Activated CD4-positive, alpha-beta T cell treated with anti-CD3 and anti-CD28 coated beads for 36 hours (primary cell): ENCODE results near the gene VEZF1. TPM values are rescaled to one million over a fixed set of nuclear protein-coding genes. Genes with fewer than 3 reads are reported as not detected.

Experiments used
- ATAC-seq: fragments of 200-7000 bp; cut with Tn5 transposase; one replicate; pipeline ENCODE4 v1.10.0; 2021; ENCODE audit warnings: mild to moderate bottlenecking, moderate library complexity
- CTCF ChIA-PET: fragments of 350-600 bp; sonication (Branson Sonifier 250); formaldehyde crosslinking; loops from one replicate; lab custom pipeline; 2021; ENCODE audit warnings: antibody characterized with exemption; lab: Charles Lee
- POLR2A ChIA-PET: fragments of 350-600 bp; sonication (Branson Sonifier 250); formaldehyde crosslinking; loops from one replicate; lab custom pipeline; 2021; ENCODE audit warnings: antibody characterized with exemption, inconsistent platforms; lab: Charles Lee
- DNase-seq: peaks from one replicate; pipeline ENCODE4 v3.0.0-alpha.2; 2020
- H3K27ac Mint-ChIP-seq: one replicate; pipeline ENCODE4 v1.8.0; 2021; ENCODE audit warnings: mixed read lengths
- H3K27me3 Mint-ChIP-seq: one replicate; pipeline ENCODE4 v1.8.0; 2021; ENCODE audit warnings: mixed read lengths
- H3K36me3 Mint-ChIP-seq: one replicate; pipeline ENCODE4 v1.8.0; 2021; ENCODE audit warnings: low read depth, mixed read lengths
- H3K4me1 Mint-ChIP-seq: one replicate; pipeline ENCODE4 v1.8.0; 2021; ENCODE audit warnings: mixed read lengths
- H3K4me3 Mint-ChIP-seq: one replicate; pipeline ENCODE4 v1.8.0; 2021; ENCODE audit warnings: mild to moderate bottlenecking, moderate library complexity, mixed read lengths
- H3K9me3 Mint-ChIP-seq: one replicate; pipeline ENCODE4 v1.8.0; 2021; ENCODE audit warnings: low read depth, mixed read lengths
- intact Hi-C, 2 experiments: fragments of 100-400 bp; cut with DNase I in 1 of 2; cut with micrococcal nuclease in 1 of 2; formaldehyde crosslinking; loops; one replicate each; pipeline versions ENCODE4 v1.14.2 to v1.15.1; 2022 to 2024; cut with DNase I, micrococcal nuclease
- total RNA-seq, 2 experiments: library from RNA; stranded (reverse); gene quantifications; one replicate each; pipeline ENCODE4 v1.2.3, GENCODE V29; 2021

The VEZF1 gene
- total RNA-seq, 2 experiments from 2014 or later, result 21.3 to 26.3 TPM

- Mint-ChIP-seq H3K4me1 (peaks cover 24% of the 10 kb centered on the region), H3K9me3 (no peaks in the 10 kb centered on the region), H3K36me3 (no peaks in the 10 kb centered on the region), H3K4me3 (no peak overlapping the region), H3K27me3 (peaks cover 14% of the 10 kb centered on the region), H3K27ac (no peak overlapping the region)
- ChIA-PET CTCF (interaction anchor here (0.6 to 1.2 kb wide), 4 partner anchors 38 to 130 kb away, joined by 3 to 5 read pairs (median 3); no protein-coding TSS in a partner anchor), POLR2A (no interaction called here)
- intact Hi-C loops, result no loop called here
- DNase-seq (no peak), ATAC-seq (no peak)
Measured at GRCh38 chr17:57941384-57942370, 46.4 kb downstream of the VEZF1 start.

- no peak overlapping the region for H3K27ac Mint-ChIP-seq
- ChIA-PET CTCF (interaction anchor here (0.6 to 1.2 kb wide), 4 partner anchors 37 to 196 kb away, joined by 3 to 5 read pairs (median 4); no protein-coding TSS in a partner anchor), POLR2A (interaction anchor here (0.6 kb wide), 1 partner anchor 41 kb away, joined by 12 read pairs; no protein-coding TSS in a partner anchor)
- H3K4me3 Mint-ChIP-seq, result no peak overlapping the region
- intact Hi-C loops, result no loop called here
- H3K9me3 Mint-ChIP-seq, result no peaks in the 10 kb centered on the region
- H3K4me1 Mint-ChIP-seq, result peaks cover 21% of the 10 kb centered on the region
- ATAC-seq (peak; percentile 72), DNase-seq (peak; percentile 52)
- H3K27me3 Mint-ChIP-seq, result peaks cover 13% of the 10 kb centered on the region
- no peaks in the 10 kb centered on the region for H3K36me3 Mint-ChIP-seq
Measured at GRCh38 chr17:57940653-57941329, 47.3 kb downstream of the VEZF1 start.

DNA sequence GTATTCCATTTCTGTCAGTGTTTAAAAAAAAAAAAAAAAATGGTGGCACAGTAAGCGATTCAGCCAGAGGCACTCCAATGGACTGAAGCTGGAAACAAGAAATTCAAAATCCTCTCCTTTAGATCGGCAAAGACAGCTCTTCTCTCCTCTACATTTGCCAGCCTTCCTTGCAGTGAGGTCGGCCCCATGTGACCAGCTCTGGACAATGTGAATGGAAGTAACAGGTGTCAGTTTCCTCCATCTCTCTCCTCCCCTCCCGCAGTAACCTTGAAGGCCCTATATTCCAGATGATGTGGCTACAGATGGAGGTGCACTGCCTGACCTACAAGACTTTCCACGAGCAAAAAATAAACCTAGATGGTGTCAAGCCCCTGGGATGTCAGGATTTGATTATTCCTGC, 47.8 kb downstream of the VEZF1 start:
- Mint-ChIP-seq H3K4me1 (peaks cover 21% of the 10 kb centered on the region), H3K4me3 (no peak overlapping the region), H3K27ac (no peak overlapping the region), H3K27me3 (peaks cover 13% of the 10 kb centered on the region), H3K9me3 (no peaks in the 10 kb centered on the region), H3K36me3 (no peaks in the 10 kb centered on the region)
- POLR2A ChIA-PET, result interaction anchor here (0.6 kb wide), 2 partner anchors 40 to 68 kb away, joined by 3 to 12 read pairs; no protein-coding TSS in a partner anchor
- intact Hi-C loops, result no loop called here
- DNase-seq (no peak), ATAC-seq (no peak)
- CTCF ChIA-PET, result interaction anchor here (0.6 to 1.2 kb wide), 5 partner anchors 16 to 197 kb away, joined by 3 to 5 read pairs (median 4); no protein-coding TSS in a partner anchor

DNA sequence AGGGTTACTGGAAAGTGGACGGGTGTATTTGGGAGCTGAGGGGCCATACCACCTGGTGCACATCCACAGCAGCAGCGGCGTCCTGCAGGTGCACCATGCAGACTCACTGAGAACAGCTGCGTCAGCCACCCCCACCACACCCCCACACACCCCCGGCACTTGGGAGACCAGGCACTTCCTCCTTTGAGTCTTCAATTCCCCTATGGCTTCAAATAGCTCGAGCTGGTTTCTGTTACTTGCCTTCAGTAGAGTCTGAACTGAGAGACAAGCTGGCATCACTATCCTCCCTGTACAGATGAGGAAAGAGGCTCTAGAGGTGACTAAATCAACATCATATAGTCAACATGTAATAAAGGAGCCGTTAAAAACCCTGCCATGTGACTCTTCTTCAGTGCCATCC, 48.3 kb downstream of the VEZF1 start:
- ATAC-seq (peak; percentile 52), DNase-seq (peak; percentile 27)
- peaks cover 13% of the 10 kb centered on the region for H3K27me3 Mint-ChIP-seq
- H3K4me3 Mint-ChIP-seq, result no peak overlapping the region
- CTCF ChIA-PET, result interaction anchor here (0.6 to 1.0 kb wide), 6 partner anchors 16 to 541 kb away, joined by 3 to 5 read pairs (median 4); no protein-coding TSS in a partner anchor
- no peak overlapping the region for H3K27ac Mint-ChIP-seq
- no peaks in the 10 kb centered on the region for H3K9me3 Mint-ChIP-seq
- POLR2A ChIA-PET, result interaction anchor here (0.6 kb wide), 3 partner anchors 27 to 69 kb away, joined by 3 to 12 read pairs (median 3); no protein-coding TSS in a partner anchor
- no peaks in the 10 kb centered on the region for H3K36me3 Mint-ChIP-seq
- intact Hi-C loops, result no loop called here
- peaks cover 21% of the 10 kb centered on the region for H3K4me1 Mint-ChIP-seq

GRCh38 chr17:57938061-57938502, 50.0 kb downstream of the VEZF1 start:
- Mint-ChIP-seq H3K27me3 (peaks cover 7% of the 10 kb centered on the region), H3K4me3 (no peak overlapping the region), H3K36me3 (no peaks in the 10 kb centered on the region), H3K27ac (no peak overlapping the region), H3K9me3 (no peaks in the 10 kb centered on the region), H3K4me1 (peaks cover 21% of the 10 kb centered on the region)
- CTCF ChIA-PET, result interaction anchor here (1.0 to 1.9 kb wide), 3 partner anchors 9 to 17 kb away, joined by 3 to 7 read pairs (median 5); partner anchors contain the start of gene CUEDC1
- no peak for DNase-seq
- no peak for ATAC-seq
- POLR2A ChIA-PET, result interaction anchor here (1.2 kb wide), 1 partner anchor 61 kb away, joined by 3 read pairs; no protein-coding TSS in a partner anchor
- intact Hi-C loops, result no loop called here

DNA sequence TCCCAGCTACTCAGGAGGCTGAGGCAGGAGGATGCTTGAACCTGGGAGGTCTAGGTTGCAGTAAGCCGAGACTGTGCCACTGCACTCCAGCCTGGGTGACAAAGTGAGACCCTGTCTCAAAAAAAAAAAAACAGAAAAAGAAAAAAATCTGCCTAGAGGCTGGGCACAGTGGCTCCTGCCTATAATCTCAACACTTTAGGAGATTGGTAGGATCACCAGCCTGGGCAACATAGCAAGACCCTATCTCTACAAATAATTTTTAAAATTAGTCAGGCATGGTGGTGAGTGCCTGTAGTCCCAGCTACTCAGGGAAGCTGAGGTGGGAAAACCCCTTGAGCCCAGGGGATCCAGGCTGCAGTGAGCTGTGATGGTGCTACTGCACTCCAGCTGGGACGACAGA, 50.6 kb downstream of the VEZF1 start:
- no peak overlapping the region for H3K4me3 Mint-ChIP-seq
- H3K9me3 Mint-ChIP-seq, result no peaks in the 10 kb centered on the region
- CTCF ChIA-PET, result interaction anchor here (1.0 to 1.9 kb wide), 2 partner anchors 9 to 13 kb away, joined by 3 to 5 read pairs; no protein-coding TSS in a partner anchor
- H3K27ac Mint-ChIP-seq, result no peak overlapping the region
- no peak for ATAC-seq
- DNase-seq, result no peak
- intact Hi-C loops, result no loop called here
- peaks cover 7% of the 10 kb centered on the region for H3K27me3 Mint-ChIP-seq
- no peaks in the 10 kb centered on the region for H3K36me3 Mint-ChIP-seq
- POLR2A ChIA-PET, result no interaction called here
- H3K4me1 Mint-ChIP-seq, result peaks cover 21% of the 10 kb centered on the region

DNA sequence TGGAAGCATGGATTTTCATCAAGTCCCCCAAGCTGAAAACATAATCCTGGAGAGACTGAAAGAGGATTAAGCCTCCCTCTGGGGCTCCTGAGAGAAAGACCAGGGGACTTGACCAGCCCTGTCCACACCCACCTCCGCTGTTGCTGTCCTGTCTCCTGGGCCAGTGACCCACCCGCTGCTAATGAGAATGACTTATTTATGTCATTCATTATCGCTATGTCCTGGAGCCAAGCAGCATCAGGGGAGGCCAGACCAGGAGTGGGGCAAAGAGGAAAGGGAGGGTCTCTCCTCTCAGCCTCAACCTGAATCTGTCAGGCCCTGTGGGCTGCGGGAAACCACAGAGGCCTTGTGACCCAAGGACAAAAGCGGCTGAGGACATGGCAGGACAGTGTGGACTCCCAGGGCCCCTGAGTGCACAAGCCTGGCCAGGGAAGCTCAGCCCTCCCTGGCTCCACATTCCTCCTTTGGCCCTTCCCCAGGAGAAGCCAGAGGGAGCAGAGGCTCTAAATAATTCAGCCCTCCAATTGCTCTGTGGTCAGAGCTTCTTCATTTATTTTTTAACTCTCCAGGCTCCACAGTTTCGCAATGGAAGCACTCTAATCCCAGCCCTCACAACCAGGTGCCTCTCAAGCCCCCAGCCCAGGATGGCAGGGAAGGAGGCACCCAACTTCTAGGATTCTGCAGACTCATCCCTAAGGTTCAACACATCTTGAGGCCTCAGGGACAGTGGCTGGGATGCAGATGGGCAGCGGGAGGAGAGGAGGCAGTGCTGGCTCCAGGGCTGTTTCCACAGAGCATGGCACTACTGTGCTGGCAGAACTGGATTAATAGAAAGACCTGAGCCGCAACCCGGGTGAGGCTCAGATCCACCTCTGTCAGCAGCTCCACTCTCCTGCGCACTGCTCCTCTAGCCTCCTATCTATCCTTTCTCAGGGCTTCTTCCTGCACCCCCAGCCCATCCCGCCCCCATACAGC, 51.9 kb downstream of the VEZF1 start:
- CTCF ChIA-PET, result interaction anchor here (0.5 to 1.9 kb wide), 3 partner anchors 63 to 693 kb away, joined by 3 to 6 read pairs (median 3); no protein-coding TSS in a partner anchor
- ATAC-seq (no peak), DNase-seq (no peak)
- POLR2A ChIA-PET, result no interaction called here
- H3K36me3 Mint-ChIP-seq, result no peaks in the 10 kb centered on the region
- H3K4me1 Mint-ChIP-seq, result peaks cover 16% of the 10 kb centered on the region
- intact Hi-C loops, result no loop called here
- no peak overlapping the region for H3K27ac Mint-ChIP-seq
- no peaks in the 10 kb centered on the region for H3K9me3 Mint-ChIP-seq
- no peak overlapping the region for H3K4me3 Mint-ChIP-seq
- peaks cover 7% of the 10 kb centered on the region for H3K27me3 Mint-ChIP-seq

DNA sequence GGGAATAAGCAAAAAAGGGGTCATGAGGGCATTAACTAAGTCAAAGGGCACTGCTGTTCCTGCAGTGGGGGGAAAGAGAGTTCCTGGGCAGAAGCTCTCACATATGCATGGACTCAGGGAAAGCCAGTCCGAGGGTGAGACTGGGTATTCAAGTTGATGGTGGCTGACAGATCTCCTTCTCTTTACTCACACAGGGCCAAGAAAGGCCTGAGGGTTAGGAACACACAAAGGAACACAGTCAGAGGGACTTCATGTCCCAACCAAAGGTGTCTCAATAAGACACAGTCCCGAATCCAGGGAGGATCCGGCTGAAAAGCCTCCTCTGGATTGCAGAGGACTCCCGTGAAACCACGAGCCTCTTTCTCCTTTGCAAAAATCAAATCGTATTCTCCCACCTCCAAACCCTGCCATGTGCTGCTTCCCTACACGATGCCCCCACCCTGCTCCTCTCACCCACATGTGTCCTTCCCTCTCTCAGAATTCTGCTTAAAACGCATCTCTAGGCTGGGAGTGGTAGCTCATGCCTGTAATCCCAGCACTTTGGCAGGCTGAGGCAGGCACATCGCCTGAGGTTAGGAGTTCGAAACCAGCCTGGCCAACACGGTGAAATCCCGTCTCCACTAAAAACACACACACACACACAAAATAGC, 56.4 kb downstream of the VEZF1 start:
- no peak for ATAC-seq
- Mint-ChIP-seq H3K4me1 (no peaks in the 10 kb centered on the region), H3K9me3 (no peaks in the 10 kb centered on the region), H3K4me3 (no peak overlapping the region), H3K27me3 (peaks cover 4% of the 10 kb centered on the region), H3K27ac (no peak overlapping the region), H3K36me3 (no peaks in the 10 kb centered on the region)
- DNase-seq, result no peak
- ChIA-PET POLR2A (no interaction called here), CTCF (interaction anchor here (0.6 to 0.9 kb wide), 4 partner anchors 24 to 973 kb away, joined by 3 to 6 read pairs (median 3); no protein-coding TSS in a partner anchor)
- intact Hi-C loops, result no loop called here

- DNase-seq, result no peak
- ATAC-seq, result no peak
- H3K27me3 Mint-ChIP-seq, result peaks cover 4% of the 10 kb centered on the region
- POLR2A ChIA-PET, result no interaction called here
- no peak overlapping the region for H3K4me3 Mint-ChIP-seq
- no peak overlapping the region for H3K27ac Mint-ChIP-seq
- H3K4me1 Mint-ChIP-seq, result no peaks in the 10 kb centered on the region
- no peaks in the 10 kb centered on the region for H3K9me3 Mint-ChIP-seq
- intact Hi-C loops, result no loop called here
- no peaks in the 10 kb centered on the region for H3K36me3 Mint-ChIP-seq
- CTCF ChIA-PET, result interaction anchor here (0.9 kb wide), 1 partner anchor 972 kb away, joined by 3 read pairs; no protein-coding TSS in a partner anchor
Measured at GRCh38 chr17:57930239-57930638, 57.8 kb downstream of the VEZF1 start.

GRCh38 chr17:57929386-57929785, 58.7 kb downstream of the VEZF1 start:
- ChIA-PET POLR2A (no interaction called here), CTCF (no interaction called here)
- Mint-ChIP-seq H3K27me3 (peaks cover 4% of the 10 kb centered on the region), H3K36me3 (no peaks in the 10 kb centered on the region), H3K9me3 (no peaks in the 10 kb centered on the region), H3K27ac (no peak overlapping the region), H3K4me1 (no peaks in the 10 kb centered on the region), H3K4me3 (no peak overlapping the region)
- intact Hi-C loops, result no loop called here
- DNase-seq (no peak), ATAC-seq (no peak)
